H1 (cell line): ENCODE measurements around the gene C5orf22. TPM values are rescaled to one million over a fixed set of nuclear protein-coding genes. Genes with fewer than 3 reads are reported as not detected.

Experiments
- CTCF ChIA-PET: fragments of 300-600 bp; sonication (Branson Sonifier 250); formaldehyde crosslinking; loops from one replicate; lab custom pipeline; 2021; ENCODE audit not compliant: partially characterized antibody; lab: Charles Lee
- POLR2A ChIA-PET: fragments of 300-600 bp; sonication (Branson Sonifier 250); formaldehyde crosslinking; loops from one replicate; lab custom pipeline; 2021; ENCODE audit warnings: inconsistent platforms; ENCODE audit not compliant: partially characterized antibody; lab: Charles Lee
- DNase-seq, 2 experiments: peaks; one replicate each; pipeline versions ENCODE4 v3.0.0 to v3.0.0-alpha.2; 2010 to 2022; ENCODE audit warnings: low spot score in 2 of 2, low read depth in 1 of 2, mixed read lengths in 1 of 2
- FAIRE-seq: peaks from 2 replicates; lab custom pipeline; 2011; peaks lifted over from hg19 to GRCh38; lab: Jason Lieb, UNC
- H2AFZ ChIP-seq: 2 replicates; pipeline ENCODE4 v1.8.1; 2012; ENCODE audit warnings: low read length, inconsistent platforms
- H2AK5ac ChIP-seq: 2 replicates; pipeline ENCODE4 v1.6.1; 2013; ENCODE audit warnings: low read depth, low read length
- H2BK120ac ChIP-seq: replicated peaks from 2 replicates; pipeline ENCODE3; 2013; ENCODE audit warnings: low read depth, low read length, inconsistent platforms
- H2BK12ac ChIP-seq: 2 replicates; pipeline ENCODE4 v1.6.1; 2013; ENCODE audit warnings: low read depth, low read length
- H2BK15ac ChIP-seq: 2 replicates; pipeline ENCODE4 v1.6.1; 2013; ENCODE audit warnings: low read length
- H2BK20ac ChIP-seq: 2 replicates; pipeline ENCODE4 v1.6.1; 2013; ENCODE audit warnings: low read length
- H2BK5ac ChIP-seq: 2 replicates; pipeline ENCODE4 v1.6.1; 2013; ENCODE audit warnings: low read depth, low read length
- H3K14ac ChIP-seq: 2 replicates; pipeline ENCODE4 v1.6.1; 2013; ENCODE audit warnings: inconsistent platforms; ENCODE audit not compliant: insufficient read length
- H3K18ac ChIP-seq: 2 replicates; pipeline ENCODE4 v1.6.1; 2013; ENCODE audit warnings: low read length; ENCODE audit errors: extremely low read depth
- H3K23ac ChIP-seq: 2 replicates; pipeline ENCODE4 v1.6.1; 2013; ENCODE audit warnings: inconsistent platforms; ENCODE audit not compliant: insufficient read length
- H3K23me2 ChIP-seq: 2 replicates; pipeline ENCODE4 v1.6.1; 2013; ENCODE audit warnings: low read depth, low read length
- H3K27ac ChIP-seq: 2 replicates; pipeline ENCODE4 v1.6.1; 2011; ENCODE audit warnings: low read depth, low read length, inconsistent platforms
- H3K27me3 ChIP-seq, 4 experiments: replicated peaks in 1 of 4; 1 replicate in 1 of 4; 2 replicates in 3 of 4; pipeline versions ENCODE4 v1.6.1 to v1.8.1; 2011 to 2013; ENCODE audit warnings: low read length in 3 of 4, mild to moderate bottlenecking in 3 of 4, inconsistent platforms in 2 of 4, mixed read lengths in 2 of 4, moderate library complexity in 1 of 4; ENCODE audit not compliant: control insufficient read depth in 3 of 4, insufficient read depth in 3 of 4; ENCODE audit errors: extremely low read depth in 1 of 4
- H3K36me3 ChIP-seq, 4 experiments: 2 replicates each; pipeline versions ENCODE4 v1.6.1 to v1.8.1; 2011 to 2013; ENCODE audit warnings: mild to moderate bottlenecking in 4 of 4, low read length in 3 of 4, moderate library complexity in 2 of 4, control low read depth in 1 of 4, inconsistent platforms in 1 of 4; ENCODE audit not compliant: insufficient read depth in 4 of 4, control insufficient read depth in 2 of 4
- H3K4ac ChIP-seq: replicated peaks from 2 replicates; pipeline ENCODE3; 2013; ENCODE audit warnings: low read length, low read depth, mixed read lengths, inconsistent platforms; ENCODE audit not compliant: insufficient read length
- H3K4me1 ChIP-seq, 4 experiments: replicated peaks in 1 of 4; 1 replicate in 1 of 4; 2 replicates in 3 of 4; pipeline versions ENCODE4 v1.6.1 to v1.8.1; 2011 to 2013; ENCODE audit warnings: low read length in 3 of 4, inconsistent platforms in 2 of 4, mixed read lengths in 1 of 4; ENCODE audit not compliant: insufficient read depth in 4 of 4, control insufficient read depth in 3 of 4
- H3K4me2 ChIP-seq, 2 experiments: 2 replicates each; pipeline versions ENCODE4 v1.6.1 to v1.8.1; 2011 to 2013; ENCODE audit warnings: low read depth in 2 of 2, low read length in 2 of 2, control low read depth in 1 of 2, inconsistent platforms in 1 of 2, mild to moderate bottlenecking in 1 of 2; ENCODE audit not compliant: insufficient read depth in 1 of 2
- H3K4me3 ChIP-seq, 4 experiments: fragments of 200-600, 300-600 bp in 1 of 4; sonication (generic), shearing (Covaris generic), sonication (Bioruptor Twin) in 1 of 4; 2 replicates each; pipeline versions ENCODE4 v1.5.1 to v1.8.1; 2011 to 2016; ENCODE audit warnings: low read length in 4 of 4, low read depth in 3 of 4, control low read depth in 2 of 4, inconsistent platforms in 2 of 4, mild to moderate bottlenecking in 2 of 4, mixed read lengths in 1 of 4, moderate library complexity in 1 of 4; ENCODE audit not compliant: insufficient read depth in 2 of 4; ENCODE audit errors: extremely low read depth in 1 of 4
- H3K56ac ChIP-seq: replicated peaks from 2 replicates; pipeline ENCODE3; 2013; ENCODE audit warnings: low read depth, mild to moderate bottlenecking, mixed read lengths, low read length, inconsistent platforms; ENCODE audit not compliant: insufficient read length
- H3K79me1 ChIP-seq: 2 replicates; pipeline ENCODE4 v1.6.1; 2013; ENCODE audit warnings: low read depth, low read length, control low read depth
- H3K79me2 ChIP-seq, 2 experiments: 2 replicates each; pipeline versions ENCODE4 v1.6.1 to v1.8.1; 2012 to 2013; ENCODE audit warnings: low read length in 2 of 2, mild to moderate bottlenecking in 2 of 2, inconsistent platforms in 1 of 2; ENCODE audit not compliant: insufficient read depth in 2 of 2, control insufficient read depth in 1 of 2
- H3K9ac ChIP-seq, 4 experiments: replicated peaks in 1 of 4; 1 replicate in 1 of 4; 2 replicates in 3 of 4; pipeline versions ENCODE4 v1.6.1 to v1.8.1; 2011 to 2013; ENCODE audit warnings: low read depth in 3 of 4, low read length in 3 of 4, control low read depth in 2 of 4, mild to moderate bottlenecking in 2 of 4, moderate library complexity in 2 of 4, inconsistent platforms in 1 of 4; ENCODE audit errors: extremely low read depth in 1 of 4
- H3K9me3 ChIP-seq, 2 experiments: 2 replicates each; pipeline versions ENCODE4 v1.6.1 to v1.8.1; 2012 to 2013; ENCODE audit warnings: mild to moderate bottlenecking in 2 of 2, moderate library complexity in 2 of 2, control low read depth in 1 of 2, inconsistent platforms in 1 of 2, low read depth in 1 of 2, low read length in 1 of 2, mixed read lengths in 1 of 2; ENCODE audit not compliant: insufficient read depth in 2 of 2
- H4K20me1 ChIP-seq, 2 experiments: replicated peaks in 1 of 2; 2 replicates each; pipeline versions ENCODE3 to v1.8.1; 2011 to 2013; ENCODE audit warnings: inconsistent platforms in 2 of 2, low read length in 2 of 2, mild to moderate bottlenecking in 1 of 2; ENCODE audit not compliant: insufficient read depth in 2 of 2, control insufficient read depth in 1 of 2
- H4K5ac ChIP-seq: 2 replicates; pipeline ENCODE4 v1.6.1; 2013; ENCODE audit warnings: low read length, low read depth, mixed read lengths, inconsistent platforms; ENCODE audit not compliant: insufficient read length
- H4K8ac ChIP-seq: 2 replicates; pipeline ENCODE4 v1.8.0; 2013; ENCODE audit warnings: mild to moderate bottlenecking, moderate library complexity, low read length, inconsistent platforms; ENCODE audit not compliant: insufficient read depth; ENCODE audit errors: extremely low read depth
- H4K91ac ChIP-seq: replicated peaks from 2 replicates; pipeline ENCODE3; 2013; ENCODE audit warnings: low read length, mixed read lengths, inconsistent platforms; ENCODE audit not compliant: insufficient read length
- CBX5 ChIP-seq: fragments of 300-800, 300-1000 bp; sonication (generic); IDR thresholded peaks from 2 replicates; pipeline ENCODE4 v1.7.1; 2016; ENCODE audit warnings: antibody characterized with exemption, low read length, low read depth
- EGR1 ChIP-seq: IDR thresholded peaks from 2 replicates; pipeline ENCODE4 v1.6.1; 2011; ENCODE audit warnings: low read depth, low read length, borderline replicate concordance
- EZH2 ChIP-seq: fragments of 200-600 bp; sonication (generic); IDR thresholded peaks from 2 replicates; pipeline ENCODE4 v1.7.1; 2012; ENCODE audit warnings: low read depth, mild to moderate bottlenecking, moderate library complexity, low read length, inconsistent platforms; ENCODE audit not compliant: severe bottlenecking
- GABPA ChIP-seq: IDR thresholded peaks from 2 replicates; pipeline ENCODE4 v1.6.1; 2011; ENCODE audit warnings: mild to moderate bottlenecking, low read length, moderate library complexity, borderline replicate concordance; ENCODE audit not compliant: insufficient read depth
- GTF2F1 ChIP-seq: IDR thresholded peaks from 2 replicates; pipeline ENCODE4 v1.6.1; 2012; ENCODE audit warnings: low read depth, low read length, improper control_type of control experiment, borderline replicate concordance
- JUND ChIP-seq: IDR thresholded peaks from 2 replicates; pipeline ENCODE4 v1.6.1; 2011; ENCODE audit warnings: mild to moderate bottlenecking, improper control_type of control experiment, low read length
- KDM5A ChIP-seq: fragments of 200-600 bp; IDR thresholded peaks from 2 replicates; pipeline ENCODE4 v1.7.1; 2012; ENCODE audit warnings: mild to moderate bottlenecking, low read length, inconsistent platforms, mixed read lengths
- POLR2A ChIP-seq, 2 experiments: IDR thresholded peaks; 1 replicate in 1 of 2; 2 replicates in 1 of 2; pipeline ENCODE4 v1.6.1; 2011; ENCODE audit warnings: low read depth in 2 of 2, low read length in 2 of 2, mild to moderate bottlenecking in 2 of 2; ENCODE audit errors: control extremely low read depth in 1 of 2
- SIN3A ChIP-seq, 2 experiments: IDR thresholded peaks in 1 of 2; conservative IDR thresholded peaks in 1 of 2; 2 replicates each; pipeline ENCODE4 v1.6.1; 2011 to 2012; ENCODE audit warnings: low read length in 2 of 2, improper control_type of control experiment in 1 of 2, low read depth in 1 of 2, mild to moderate bottlenecking in 1 of 2
- SP1 ChIP-seq: IDR thresholded peaks from 2 replicates; pipeline ENCODE4 v1.6.1; 2011; ENCODE audit warnings: low read depth, low read length
- SP4 ChIP-seq: IDR thresholded peaks from 2 replicates; pipeline ENCODE4 v1.6.1; 2012; ENCODE audit warnings: low read length, inconsistent platforms
- TAF7 ChIP-seq: optimal IDR thresholded peaks from 2 replicates; pipeline ENCODE3; 2011; ENCODE audit warnings: low read depth, mild to moderate bottlenecking, inconsistent platforms, low read length, moderate library complexity, borderline replicate concordance
- polyA plus RNA-seq, 7 experiments: library from polyadenylated mRNA; depleted of rRNA in 3 of 7; stranded (reverse) in 5 of 7; unstranded in 2 of 7; fragments of >200 nt in 5 of 7; fragments of 200-250 nt in 2 of 7; gene quantifications; 1 replicate in 5 of 7; 2 replicates in 1 of 7; 4 replicates in 1 of 7; pipeline versions ENCODE4 v1.2.1 to v1.2.3, GENCODE V29; 2011 to 2013; ENCODE audit warnings: missing spikeins in 2 of 7, mixed read lengths in 2 of 7
- total RNA-seq: library from RNA; stranded (reverse); fragmentation: NEBNext Ultra II Directional; extraction: Animal tissue kit (Norgen Biotek cat#: 25700); gene quantifications from 2 replicates; pipeline ENCODE4 v1.2.1, GENCODE V29; 2021
- TF ChIP-seq, protein P1 (sequence below): IDR thresholded peaks from 2 replicates; pipeline ENCODE4 v1.6.1; 2012; ENCODE audit warnings: inconsistent platforms
- TF ChIP-seq, protein P2 (sequence below): IDR thresholded peaks from 2 replicates; pipeline ENCODE4 v1.6.1; 2011; ENCODE audit warnings: low read depth, mild to moderate bottlenecking, low read length; ENCODE audit not compliant: insufficient read depth

The C5orf22 gene
- total and polyA plus RNA-seq, 2 of the 8 experiments (the other 6 are each of a cell fraction or from before 2014, with no cell fraction given), result 19.6 to 36.2 TPM

DNA sequence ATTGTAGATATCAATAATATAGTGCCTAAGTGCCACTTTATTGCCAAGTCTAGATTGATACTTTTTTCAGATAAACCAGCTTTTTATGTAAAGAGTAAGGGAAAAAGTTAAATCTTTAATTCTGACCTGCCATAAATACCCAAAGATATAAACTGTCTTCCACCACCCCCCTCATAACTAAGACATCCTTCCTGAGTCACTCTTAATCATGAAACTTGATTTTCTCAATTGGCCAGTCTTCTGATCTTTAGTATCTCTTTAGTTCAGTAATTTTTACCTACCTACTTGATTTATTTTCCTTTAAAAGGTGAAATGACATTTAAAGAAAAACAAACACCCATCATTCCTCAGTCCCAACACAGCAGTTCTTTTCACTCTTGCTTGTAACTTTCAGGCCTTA is 21.8 kb downstream of the C5orf22 start:
- DNase-seq, result no peak
- TF ChIP-seq JUND, result no peak
- TF ChIP-seq, protein P1, sequence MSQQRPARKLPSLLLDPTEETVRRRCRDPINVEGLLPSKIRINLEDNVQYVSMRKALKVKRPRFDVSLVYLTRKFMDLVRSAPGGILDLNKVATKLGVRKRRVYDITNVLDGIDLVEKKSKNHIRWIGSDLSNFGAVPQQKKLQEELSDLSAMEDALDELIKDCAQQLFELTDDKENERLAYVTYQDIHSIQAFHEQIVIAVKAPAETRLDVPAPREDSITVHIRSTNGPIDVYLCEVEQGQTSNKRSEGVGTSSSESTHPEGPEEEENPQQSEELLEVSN, result no peak
- no peak for TF ChIP-seq SP1
- TF ChIP-seq GABPA, result no peak
- TF ChIP-seq KDM5A, result no peak
- TF ChIP-seq EGR1, result no peak
- TF ChIP-seq CBX5, result no peak
- TF ChIP-seq POLR2A (IDR thresholded peaks at IDR 0.05; ENCODE audit: control extremely low read depth in 1 of 2, low read depth in 2 of 2, low read length in 2 of 2), result no peak
- TF ChIP-seq, protein P2, sequence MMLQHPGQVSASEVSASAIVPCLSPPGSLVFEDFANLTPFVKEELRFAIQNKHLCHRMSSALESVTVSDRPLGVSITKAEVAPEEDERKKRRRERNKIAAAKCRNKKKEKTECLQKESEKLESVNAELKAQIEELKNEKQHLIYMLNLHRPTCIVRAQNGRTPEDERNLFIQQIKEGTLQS, result no peak
- no peak for TF ChIP-seq EZH2
- TF ChIP-seq SIN3A (conservative IDR thresholded peaks at IDR 0.05 in 1 of 2, IDR thresholded peaks at IDR 0.05 in 1 of 2; ENCODE audit: low read depth in 1 of 2, low read length in 2 of 2), result no peak
- no peak for TF ChIP-seq SP4
- no peak for TF ChIP-seq GTF2F1
- no peak for TF ChIP-seq TAF7

More for the DNA sequence above, 21.8 kb downstream of the C5orf22 start:
- no peaks in the 10 kb centered on the region for H3K4me1 ChIP-seq
- H3K4me2 ChIP-seq, result no peak overlapping the region
- no peak overlapping the region for H4K8ac ChIP-seq
- no peak overlapping the region for H3K27ac ChIP-seq
- peaks cover 0 to 2% of the 10 kb centered on the region in 2 experiments for H4K20me1 ChIP-seq
- ChIA-PET CTCF (interaction anchor here (0.6 kb wide), 1 partner anchor 36 kb away, joined by 4 read pairs; no protein-coding TSS in a partner anchor), POLR2A (interaction anchor here (0.6 kb wide), 1 partner anchor 365 kb away, joined by 3 read pairs; no protein-coding TSS in a partner anchor)
- no peak overlapping the region for H2BK15ac ChIP-seq
- H2BK20ac ChIP-seq, result no peak overlapping the region
- H3K23me2 ChIP-seq, result no peaks in the 10 kb centered on the region
- H3K56ac ChIP-seq, result no peak overlapping the region
- H2BK5ac ChIP-seq, result no peak overlapping the region
- H2BK12ac ChIP-seq, result no peak overlapping the region
- H3K4me3 ChIP-seq, result no peak overlapping the region
- no peaks in the 10 kb centered on the region for H3K79me1 ChIP-seq
- no peak overlapping the region for H4K91ac ChIP-seq
- H2BK120ac ChIP-seq, result no peak overlapping the region
- no peak overlapping the region for H3K14ac ChIP-seq
- FAIRE-seq, result no peak
- no peak overlapping the region for H2AFZ ChIP-seq
- H3K27me3 ChIP-seq, result no peaks in the 10 kb centered on the region
- no peak overlapping the region for H3K18ac ChIP-seq
- no peaks in the 10 kb centered on the region for H3K79me2 ChIP-seq
- no peak overlapping the region for H2AK5ac ChIP-seq
- H4K5ac ChIP-seq, result no peak overlapping the region
- no peak overlapping the region for H3K23ac ChIP-seq
- peaks cover 8 to 39% (median 21%) of the 10 kb centered on the region in 4 experiments for H3K36me3 ChIP-seq
- no peak overlapping the region for H3K4ac ChIP-seq
- H3K9ac ChIP-seq, result no peak overlapping the region
- no peaks in the 10 kb centered on the region for H3K9me3 ChIP-seq
